ENCODE results near the gene SNRNP25. TPM values are rescaled to one million over a fixed set of nuclear protein-coding genes. Genes with fewer than 3 reads are reported as not detected.

The SNRNP25 gene
- total and polyA plus RNA-seq, 9 of the 15 experiments (the other 6 are each of a cell fraction or from before 2014, with no cell fraction given): 59.0 to 176 (median 108) TPM

- TF ChIP-seq E2F5 (CRISPR knock-in tag; IDR thresholded peaks at IDR 0.05): no peak
- TF ChIP-seq YBX1 (IDR thresholded peaks at IDR 0.05): no peak
- peak; percentile 89 for TF ChIP-seq REST (IDR thresholded peaks at IDR 0.05; ENCODE audit: borderline replicate concordance)
- no peak for TF ChIP-seq REST (CRISPR knock-in tag; IDR thresholded peaks at IDR 0.05; ENCODE audit: low read depth)
- peak; percentile 30; the same call in 1 of the 2 replicates for TF ChIP-seq NFIC (IDR thresholded peaks at IDR 0.05)
- TF ChIP-seq, protein P1, sequence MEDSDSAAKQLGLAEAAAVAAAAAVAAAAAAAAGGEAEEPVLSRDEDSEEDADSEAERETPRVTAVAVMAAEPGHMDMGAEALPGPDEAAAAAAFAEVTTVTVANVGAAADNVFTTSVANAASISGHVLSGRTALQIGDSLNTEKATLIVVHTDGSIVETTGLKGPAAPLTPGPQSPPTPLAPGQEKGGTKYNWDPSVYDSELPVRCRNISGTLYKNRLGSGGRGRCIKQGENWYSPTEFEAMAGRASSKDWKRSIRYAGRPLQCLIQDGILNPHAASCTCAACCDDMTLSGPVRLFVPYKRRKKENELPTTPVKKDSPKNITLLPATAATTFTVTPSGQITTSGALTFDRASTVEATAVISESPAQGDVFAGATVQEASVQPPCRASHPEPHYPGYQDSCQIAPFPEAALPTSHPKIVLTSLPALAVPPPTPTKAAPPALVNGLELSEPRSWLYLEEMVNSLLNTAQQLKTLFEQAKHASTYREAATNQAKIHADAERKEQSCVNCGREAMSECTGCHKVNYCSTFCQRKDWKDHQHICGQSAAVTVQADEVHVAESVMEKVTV (CRISPR knock-in tag; IDR thresholded peaks at IDR 0.05): peak; percentile 85
- no peak for TF ChIP-seq ZHX1 (conservative IDR thresholded peaks at IDR 0.05; ENCODE audit: low read length)
- no peak; the same call in 1 of the 2 replicates for TF ChIP-seq ETV5 (CRISPR knock-in tag; IDR thresholded peaks at IDR 0.05; ENCODE audit: low read depth)
- TF ChIP-seq NCOR1 (IDR thresholded peaks at IDR 0.05): no peak
- no peak for TF ChIP-seq SAFB2 (IDR thresholded peaks at IDR 0.05; ENCODE audit: borderline replicate concordance, low read depth, low read length, severe bottlenecking)
- TF ChIP-seq ATF7 (IDR thresholded peaks at IDR 0.05): 0 out of 2 replicates have a peak, but pooled peaks have one; percentile 27
- TF ChIP-seq SP1 (CRISPR knock-in tag; IDR thresholded peaks at IDR 0.05): 0 out of 2 replicates have a peak, but pooled peaks have one; percentile 22
- TF ChIP-seq EZH2 (IDR thresholded peaks at IDR 0.05; ENCODE audit: borderline replicate concordance, low read depth, low read length): no peak
- no peak for TF ChIP-seq ZNF224 (CRISPR knock-in tag; IDR thresholded peaks at IDR 0.05)
Measured at GRCh38 chr16:106623-107324, 53.1 kb downstream of the SNRNP25 start (continued).
